Gastroesophageal sphincter (tissue), 4 donors: ENCODE data around the gene FSTL1. TPM values are rescaled to one million over a fixed set of nuclear protein-coding genes. Genes with fewer than 3 reads are reported as not detected.

ENCODE experiments used
- ATAC-seq: fragments of 150-250 bp; one replicate; pipeline ENCODE4 v1.9.1; 2016; ENCODE audit warnings: mild to moderate bottlenecking, moderate library complexity
- H3K27ac ChIP-seq, 4 donors: fragments of 200-600 bp; sonication (generic) in 3 of 4; 1 replicate in 3 of 4; 2 replicates in 1 of 4; pipeline ENCODE4 v1.5.1; 2016 to 2019
- H3K27me3 ChIP-seq: fragments of 200-600 bp; sonication (generic); one replicate; pipeline ENCODE4 v1.5.1; 2019
- H3K36me3 ChIP-seq, 2 donors: fragments of 200-600 bp; sonication (generic); one replicate each; pipeline ENCODE4 v1.5.1; 2019; ENCODE audit warnings: control low read depth in 1 of 2
- H3K4me1 ChIP-seq, 3 donors: fragments of 200-600 bp; sonication (generic); 1 replicate in 2 of 3; 2 replicates in 1 of 3; pipeline ENCODE4 v1.5.1; 2016 to 2019; ENCODE audit warnings: control low read depth in 2 of 3
- H3K4me3 ChIP-seq, 2 donors: fragments of 200-600 bp; sonication (generic); one replicate each; pipeline ENCODE4 v1.5.1; 2019; ENCODE audit warnings: mild to moderate bottlenecking in 1 of 2, moderate library complexity in 1 of 2
- H3K9me3 ChIP-seq, 3 donors: fragments of 200-600 bp; sonication (generic); one replicate each; pipeline ENCODE4 v1.5.1; 2017 to 2019; ENCODE audit warnings: control low read depth in 2 of 3
- CTCF ChIP-seq, 4 experiments: fragments of 200-600 bp in 2 of 4; fragments of 450-650 bp in 2 of 4; sonication (generic) in 1 of 4; IDR thresholded peaks; one replicate each; pipeline ENCODE4 v1.5.1; 2017 to 2019; ENCODE audit warnings: antibody characterized with exemption in 4 of 4, mild to moderate bottlenecking in 2 of 4, moderate library complexity in 2 of 4
- EP300 ChIP-seq: sonication (generic); formaldehyde crosslinking; IDR thresholded peaks from one replicate; pipeline ENCODE4 v1.6.1; 2017; ENCODE audit warnings: antibody characterized with exemption, mild to moderate bottlenecking
- POLR2A ChIP-seq, 2 donors: fragments of 450-650 bp; IDR thresholded peaks; one replicate each; pipeline ENCODE4 v1.6.1; 2017; ENCODE audit warnings: antibody characterized with exemption in 2 of 2, mild to moderate bottlenecking in 2 of 2, moderate library complexity in 1 of 2
- POLR2AphosphoS5 ChIP-seq: sonication (generic); formaldehyde crosslinking; IDR thresholded peaks from one replicate; pipeline ENCODE4 v1.6.1; 2017; ENCODE audit warnings: antibody characterized with exemption
- WGBS, 2 donors: methylation state at CpG; one replicate each; pipeline ENCODE4 v1.1.5; 2018; ENCODE audit warnings: low coverage in 1 of 2; 5-methylcytosine and 5-hydroxymethylcytosine counted together
- total RNA-seq, 4 donors: library from RNA; depleted of rRNA; stranded (reverse); fragments of >200 nt; gene quantifications; one replicate each; pipeline ENCODE4 v1.1.0, GENCODE V29; 2016

FSTL1 gene
- total RNA-seq, 4 donors from 2014 or later = 343 to 1,189 (median 766) TPM

DNA sequence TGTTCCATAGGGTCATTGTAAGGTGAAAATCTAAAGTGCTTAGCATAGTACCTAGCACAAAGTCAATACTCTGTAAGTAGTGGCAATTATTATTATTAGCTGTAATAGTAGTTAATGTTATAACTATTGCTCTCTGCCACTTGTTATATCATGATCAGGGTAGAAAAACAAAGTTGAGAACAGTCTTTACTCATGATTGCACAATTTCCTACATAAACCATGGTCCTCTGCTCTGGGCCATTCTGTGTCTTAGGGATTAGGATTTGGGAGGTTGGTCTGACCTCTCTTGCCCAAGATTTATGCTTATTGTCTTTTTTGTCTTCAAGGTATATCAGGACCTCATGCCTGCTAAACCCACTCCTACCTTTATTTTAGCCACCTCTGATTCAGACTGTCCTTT, 97.3 kb downstream of the FSTL1 start:
- TF ChIP-seq POLR2AphosphoS5 (no peak), EP300 (no peak), CTCF (IDR thresholded peaks at IDR 0.05) (no peak), POLR2A (IDR thresholded peaks at IDR 0.05) (no peak)
- Histone ChIP-seq H3K36me3 (no peaks in the 10 kb centered on the region), H3K27ac (no peak overlapping the region), H3K4me3 (no peak overlapping the region), H3K9me3 (no peaks in the 10 kb centered on the region), H3K27me3 (no peaks in the 10 kb centered on the region), H3K4me1 (peaks cover 0 to 16% (median 0%) of the 10 kb centered on the region in 3 donors)
- ATAC-seq = no peak

DNA sequence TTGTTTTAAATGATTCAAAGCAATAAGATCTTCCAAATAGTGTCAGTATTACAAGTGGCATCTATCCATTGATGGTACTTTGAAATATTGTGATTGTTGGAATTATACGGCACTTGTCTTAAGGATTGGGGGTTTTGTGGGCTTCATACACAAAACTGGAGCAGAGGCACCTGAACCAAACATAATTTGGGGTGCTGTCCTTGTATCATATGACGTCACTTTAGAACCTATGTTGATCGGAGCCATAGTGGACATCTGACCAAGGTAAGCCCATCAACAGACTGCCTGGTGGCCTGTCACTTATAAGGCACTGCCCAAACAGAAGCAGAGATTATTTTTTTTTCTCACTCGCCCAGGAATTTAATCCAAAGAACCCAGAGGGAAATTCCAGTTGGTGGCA, 98.8 kb downstream of the FSTL1 start:
- Histone ChIP-seq H3K27ac (no peak overlapping the region), H3K27me3 (no peaks in the 10 kb centered on the region)

GRCh38 chr3:120350401-120350941, 100.3 kb downstream of the FSTL1 start:
- TF ChIP-seq POLR2A (IDR thresholded peaks at IDR 0.05) (no peak), CTCF (IDR thresholded peaks at IDR 0.05) (no peak), POLR2AphosphoS5 (peak; percentile 33)
- H3K4me3 ChIP-seq = peak overlapping the region; percentile 84 to 97
- H3K27me3 ChIP-seq = no peaks in the 10 kb centered on the region
- peak overlapping the region in 3 of 4 donors; percentile 88 to 98 (median 94) for H3K27ac ChIP-seq
- H3K9me3 ChIP-seq = no peaks in the 10 kb centered on the region
- WGBS, 2 donors = 36 to 41% methylated on average over 7 to 8 of the region's 8 CpGs
- ATAC-seq = no peak
- peaks cover 0 to 7% of the 10 kb centered on the region in 2 donors for H3K36me3 ChIP-seq
- H3K4me1 ChIP-seq = peaks cover 3 to 44% (median 5%) of the 10 kb centered on the region in 3 donors

More for the DNA sequence above, 98.8 kb downstream of the FSTL1 start:
- peaks cover 3 to 28% (median 5%) of the 10 kb centered on the region in 3 donors for H3K4me1 ChIP-seq
- ATAC-seq = no peak
- TF ChIP-seq POLR2A (IDR thresholded peaks at IDR 0.05) (no peak), EP300 (no peak), CTCF (IDR thresholded peaks at IDR 0.05) (no peak), POLR2AphosphoS5 (no peak)
- WGBS, 2 donors = 83 to 92% methylated on average over 4 of the region's 4 CpGs
- no peaks in the 10 kb centered on the region for H3K9me3 ChIP-seq
- H3K4me3 ChIP-seq = no peak overlapping the region
- H3K36me3 ChIP-seq = no peaks in the 10 kb centered on the region

- WGBS, 2 donors = 0% methylated on average over 5 to 6 of the region's 6 CpGs
- H3K36me3 ChIP-seq = peaks cover 0 to 7% of the 10 kb centered on the region in 2 donors
- no peaks in the 10 kb centered on the region for H3K9me3 ChIP-seq
- ATAC-seq = no peak
- peaks cover 3 to 51% (median 5%) of the 10 kb centered on the region in 3 donors for H3K4me1 ChIP-seq
- TF ChIP-seq CTCF (IDR thresholded peaks at IDR 0.05) (no peak), POLR2AphosphoS5 (no peak), EP300 (no peak), POLR2A (IDR thresholded peaks at IDR 0.05) (no peak)
- H3K27me3 ChIP-seq = no peaks in the 10 kb centered on the region
- peak overlapping the region; percentile 84 to 97 for H3K4me3 ChIP-seq
- peak overlapping the region; percentile 88 to 98 (median 94) for H3K27ac ChIP-seq
These were observed 101.0 kb downstream of the FSTL1 start for GRCh38 chr3:120349855-120350125.

DNA sequence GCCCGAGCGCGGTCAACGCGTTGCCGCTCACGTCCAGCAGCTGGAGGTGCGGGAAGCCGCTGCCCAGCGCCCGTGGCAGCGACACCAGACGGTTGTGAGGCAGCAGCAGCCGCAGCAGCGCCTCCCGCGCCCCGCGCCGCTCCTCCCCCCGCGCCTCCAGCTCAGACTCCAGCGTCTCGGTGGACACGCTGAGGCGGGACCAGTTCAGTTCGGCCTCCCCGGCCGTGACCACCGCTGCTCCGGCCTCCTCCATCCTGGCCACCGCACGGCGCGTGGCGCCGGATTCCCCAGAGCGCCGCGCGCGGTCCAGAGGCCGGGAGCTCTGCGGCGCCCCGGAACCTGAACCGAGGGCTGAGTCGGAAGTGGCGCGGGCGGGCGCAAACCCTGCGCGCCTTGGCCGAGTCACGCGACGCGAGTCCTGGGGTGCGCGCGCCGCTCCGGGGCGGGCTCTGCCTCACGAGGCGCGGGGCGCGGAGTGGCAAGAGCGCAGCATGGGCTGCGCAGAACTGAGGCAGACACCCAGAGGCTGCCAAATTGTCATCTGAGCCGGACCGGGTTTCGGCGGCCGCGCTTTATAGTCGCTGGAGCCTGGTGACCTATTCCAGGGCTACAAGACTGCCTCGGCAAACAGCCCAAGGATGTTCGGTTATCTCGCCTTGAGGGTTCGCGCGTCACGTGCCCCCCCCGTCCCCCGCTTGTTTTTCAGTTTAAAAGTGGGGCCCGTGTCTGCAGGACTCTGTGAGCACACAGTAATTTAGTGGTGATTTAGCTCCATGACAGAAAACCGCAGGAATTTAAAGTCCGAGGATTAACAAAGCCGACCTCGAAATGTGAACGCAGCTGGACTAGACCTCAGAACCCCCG, 101.6 kb downstream of the FSTL1 start, which contains the start of gene LRRC58:
Gene LRRC58 (minus strand): TSS at position 364 of the 864 bp plus-strand sequence. CDS start 111 bp downstream, at position 253.
- 0 to 3% methylated on average over 6 of the region's 95 CpGs for WGBS, 2 donors
- Histone ChIP-seq H3K4me1 (peaks cover 3 to 56% (median 5%) of the 10 kb centered on the region in 3 donors), H3K27ac (peak within 1 kb of the TSS; percentile 88 to 98 (median 94)), H3K36me3 (peaks cover 0 to 7% of the 10 kb centered on the region in 2 donors), H3K4me3 (peak within 1 kb of the TSS; percentile 84 to 97), H3K27me3 (no peaks in the 10 kb centered on the region), H3K9me3 (no peaks in the 10 kb centered on the region)
- TF ChIP-seq CTCF (IDR thresholded peaks at IDR 0.05) = peak in 3 of 4 experiments; percentile 23 to 59 (median 27)
- peak; percentile 90 to 95 for TF ChIP-seq POLR2A (IDR thresholded peaks at IDR 0.05)
- TF ChIP-seq EP300 = no peak
- peak; percentile 87 for TF ChIP-seq POLR2AphosphoS5
- ATAC-seq = peak; percentile 95
